ENCODE measurements around the gene TFB2M.

Gene TFB2M

GRCh38 chr1:246550402-246550801 lies 15.7 kb downstream of the TFB2M start:
- DNase-seq, result no peak

GRCh38 chr1:246549665-246550064 lies 16.4 kb downstream of the TFB2M start:
- no peak for DNase-seq

GRCh38 chr1:246544001-246544400 lies 22.1 kb downstream of the TFB2M start:
- no peak for DNase-seq

- no peak for DNase-seq
Observed at GRCh38 chr1:246540738-246541491, 25.1 kb downstream of the TFB2M start.

- no peak for DNase-seq
Observed at GRCh38 chr1:246537887-246538286, 28.2 kb downstream of the TFB2M start.

GRCh38 chr1:246537441-246537840 lies 28.6 kb downstream of the TFB2M start:
- DNase-seq, result no peak

GRCh38 chr1:246534114-246534513 lies 31.9 kb downstream of the TFB2M start:
- DNase-seq, result no peak

- DNase-seq, result no peak
Observed at GRCh38 chr1:246533371-246533905, 32.6 kb downstream of the TFB2M start.

- no peak for DNase-seq
Observed at GRCh38 chr1:246532519-246532918, 33.5 kb downstream of the TFB2M start.

GRCh38 chr1:246530482-246530881 lies 35.6 kb downstream of the TFB2M start:
- no peak for DNase-seq

- no peak for DNase-seq
Observed at GRCh38 chr1:246528933-246529731, 36.9 kb downstream of the TFB2M start.

GRCh38 chr1:246527402-246528088 lies 38.5 kb downstream of the TFB2M start:
- DNase-seq, result no peak

- no peak for DNase-seq
Observed at GRCh38 chr1:246526915-246527314, 39.1 kb downstream of the TFB2M start.

GRCh38 chr1:246526380-246526779 lies 39.7 kb downstream of the TFB2M start:
- no peak for DNase-seq

- DNase-seq, result no peak
Observed at GRCh38 chr1:246519514-246519913, 46.5 kb downstream of the TFB2M start.

GRCh38 chr1:246518456-246519205 lies 47.4 kb downstream of the TFB2M start:
- DNase-seq, result no peak

GRCh38 chr1:246517391-246517790 lies 48.7 kb downstream of the TFB2M start:
- DNase-seq, result no peak

- DNase-seq, result no peak
Observed at GRCh38 chr1:246516126-246516525, 49.9 kb downstream of the TFB2M start.

- no peak for DNase-seq
Observed at GRCh38 chr1:246515390-246516005, 50.6 kb downstream of the TFB2M start.

- no peak for DNase-seq
Observed at GRCh38 chr1:246513619-246514343, 52.3 kb downstream of the TFB2M start.

GRCh38 chr1:246513041-246513440 lies 53.0 kb downstream of the TFB2M start:
- DNase-seq, result no peak

Data from stimulated activated CD4-positive, alpha-beta T cell treated with anti-CD3 and anti-CD28 coated beads, Interleukin-15, amount 100 ng/mL, for 24 hours (primary cell).